T-helper 2 cell treated with Interferon-gamma antibody and Interleukin-4, amounts not matched to agents 100 ng/mL and 5 ng/mL, for 36 hours (primary cell): Measurements from ENCODE around the gene TMC3. TPM values are rescaled to one million over a fixed set of nuclear protein-coding genes. Genes with fewer than 3 reads are reported as not detected.

Experiments used
- intact Hi-C: fragments of 100-400 bp; cut with micrococcal nuclease; formaldehyde crosslinking; loops from one replicate; pipeline ENCODE4 v1.15.1; 2023
- total RNA-seq: library from RNA; stranded (reverse); gene quantifications from 2 replicates; pipeline ENCODE4 v1.2.3, GENCODE V29; 2022

The TMC3 gene
- total RNA-seq, 1 donor from 2014 or later = not detected

DNA sequence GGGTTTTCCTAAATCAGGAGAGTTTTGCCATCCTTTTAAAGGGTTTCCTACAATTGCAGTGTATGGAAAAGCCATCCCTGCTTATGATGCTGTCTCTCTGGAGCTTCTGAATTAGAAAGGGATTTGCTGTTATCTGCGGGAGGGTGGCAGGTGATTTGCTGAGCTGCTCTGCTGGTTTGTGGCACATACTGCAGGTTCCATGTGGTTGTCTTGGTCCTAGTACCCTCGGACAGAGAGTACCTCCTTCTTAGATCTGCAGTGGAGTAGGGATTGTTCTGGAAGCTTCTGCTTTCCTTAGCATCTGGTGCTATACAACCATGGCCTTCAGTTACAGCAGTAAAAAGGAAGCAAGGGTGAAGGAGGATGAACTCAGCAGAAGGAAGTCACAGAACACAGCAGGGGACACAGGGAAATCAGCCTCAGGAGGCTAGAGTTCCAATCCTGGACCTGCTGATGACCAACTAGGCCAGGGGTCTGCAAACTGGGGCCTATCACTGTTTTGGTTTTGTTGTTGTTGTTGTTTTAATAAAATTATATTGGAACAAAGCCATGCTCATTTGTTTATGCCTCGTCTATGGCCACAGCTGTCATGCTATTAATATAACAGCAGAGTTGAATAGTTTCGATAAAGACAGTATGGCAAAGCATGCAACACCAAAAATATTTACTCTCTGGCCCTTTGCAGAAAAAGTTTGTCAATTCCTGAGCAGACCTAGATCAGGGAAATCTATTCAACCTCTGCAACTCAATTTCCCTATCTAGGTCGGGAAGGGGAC, 89.6 kb downstream of the TMC3 start:
- intact Hi-C loops = no loop called here

DNA sequence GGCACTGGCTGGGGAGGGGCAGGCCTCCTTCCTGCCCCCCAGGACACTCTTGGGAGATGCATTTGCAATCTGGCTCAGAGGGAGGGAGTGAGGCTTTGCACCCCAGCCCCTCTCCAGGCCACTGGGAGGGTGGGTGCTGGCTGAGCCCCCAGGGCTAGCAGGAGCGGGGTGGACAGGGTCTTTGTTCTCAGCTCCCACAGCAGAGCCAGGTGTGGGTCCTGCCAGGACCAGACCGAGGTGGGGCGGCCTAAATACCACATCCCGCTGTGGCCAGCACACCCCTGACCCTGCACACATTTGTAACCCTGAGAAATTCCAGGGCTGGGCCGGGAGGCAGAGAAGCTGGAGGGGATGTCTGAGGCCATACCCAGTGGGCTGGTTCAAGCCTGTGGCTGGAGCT, 91.1 kb downstream of the TMC3 start:
- intact Hi-C loops = no loop called here

- intact Hi-C loops = no loop called here
Observed at GRCh38 chr15:81282606-81282895, 91.5 kb downstream of the TMC3 start.

DNA sequence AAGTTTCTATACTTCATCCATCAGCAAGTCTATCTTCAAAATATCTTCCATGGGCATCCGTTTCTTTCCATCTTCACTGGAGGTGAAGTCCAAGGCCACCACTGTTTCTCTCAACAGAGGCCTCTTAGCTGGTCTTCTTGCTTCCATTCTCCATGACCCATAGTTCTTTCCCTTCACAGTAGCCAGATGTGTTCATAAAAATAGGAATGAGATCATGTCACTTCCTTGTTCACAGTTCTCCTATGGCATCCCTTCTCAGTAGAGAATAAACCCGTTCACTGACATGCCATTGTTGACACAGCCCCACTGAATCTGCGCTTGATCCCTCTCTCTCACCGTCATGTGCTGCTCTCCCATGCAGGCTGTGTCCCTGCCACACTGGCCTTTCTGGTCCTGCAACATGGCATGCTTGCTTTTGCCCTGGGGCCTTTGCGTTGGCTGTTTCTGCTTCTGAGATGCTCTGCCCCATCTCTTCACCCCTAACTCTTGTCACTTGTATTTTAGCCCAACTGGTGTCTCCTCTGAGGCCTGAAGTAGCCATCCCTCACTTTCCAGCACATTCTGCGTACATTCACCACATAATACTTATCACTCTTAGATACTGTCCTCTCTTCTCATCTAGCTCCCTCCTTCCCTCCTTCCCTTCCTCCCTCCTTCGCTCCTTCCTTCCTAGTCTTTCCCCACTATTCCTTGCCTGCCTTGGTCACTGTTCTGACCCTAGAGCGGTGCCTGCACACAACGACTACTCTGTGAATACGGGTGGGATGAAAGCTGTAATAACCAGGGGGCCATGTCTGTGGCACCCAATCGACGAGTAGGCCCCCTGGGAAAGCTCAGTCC, 92.0 kb downstream of the TMC3 start:
- intact Hi-C loops = no loop called here

- intact Hi-C loops = no loop called here
Observed at GRCh38 chr15:81281456-81281735, 92.6 kb downstream of the TMC3 start.

Other genes starting within 250 kb of the TMC3 start
- gene CFAP161, start 239.9 kb downstream of the TMC3 start, total RNA-seq = 0.11 TPM in 1 of 2 replicates, not detected in the other
- 199 and 201 TPM in 2 replicates for gene IL16, start 177.3 kb downstream of the TMC3 start, total RNA-seq
- 3.1 and 3.2 TPM in 2 replicates for gene STARD5, start 50.1 kb downstream of the TMC3 start, total RNA-seq